ENCODE measurements around the gene SEC23B. TPM values are rescaled to one million over a fixed set of nuclear protein-coding genes. Genes with fewer than 3 reads are reported as not detected.
A peak's percentile ranks its signal among the peaks of the same experiment; 100 is the strongest.

The SEC23B gene
- 10 to 100 TPM; 42.8 to 67.5 (median 56.9) TPM for total RNA-seq
- polyA plus RNA-seq = 10 to 100 TPM in 2 of 3 donors, 1 to 10 TPM in 1; 7.2 to 16.1 (median 10.0) TPM
- long read RNA-seq, donor 1, partial matches to known transcripts = 0 of 7 reads
- long read RNA-seq, donor 1, other reads (novel, unspliced or antisense) = 0 of 7 reads
- long read RNA-seq, donor 2, partial matches to known transcripts = 6 of 13 reads
- long read RNA-seq, donor 2, other reads (novel, unspliced or antisense) = 0 of 13 reads

DNA sequence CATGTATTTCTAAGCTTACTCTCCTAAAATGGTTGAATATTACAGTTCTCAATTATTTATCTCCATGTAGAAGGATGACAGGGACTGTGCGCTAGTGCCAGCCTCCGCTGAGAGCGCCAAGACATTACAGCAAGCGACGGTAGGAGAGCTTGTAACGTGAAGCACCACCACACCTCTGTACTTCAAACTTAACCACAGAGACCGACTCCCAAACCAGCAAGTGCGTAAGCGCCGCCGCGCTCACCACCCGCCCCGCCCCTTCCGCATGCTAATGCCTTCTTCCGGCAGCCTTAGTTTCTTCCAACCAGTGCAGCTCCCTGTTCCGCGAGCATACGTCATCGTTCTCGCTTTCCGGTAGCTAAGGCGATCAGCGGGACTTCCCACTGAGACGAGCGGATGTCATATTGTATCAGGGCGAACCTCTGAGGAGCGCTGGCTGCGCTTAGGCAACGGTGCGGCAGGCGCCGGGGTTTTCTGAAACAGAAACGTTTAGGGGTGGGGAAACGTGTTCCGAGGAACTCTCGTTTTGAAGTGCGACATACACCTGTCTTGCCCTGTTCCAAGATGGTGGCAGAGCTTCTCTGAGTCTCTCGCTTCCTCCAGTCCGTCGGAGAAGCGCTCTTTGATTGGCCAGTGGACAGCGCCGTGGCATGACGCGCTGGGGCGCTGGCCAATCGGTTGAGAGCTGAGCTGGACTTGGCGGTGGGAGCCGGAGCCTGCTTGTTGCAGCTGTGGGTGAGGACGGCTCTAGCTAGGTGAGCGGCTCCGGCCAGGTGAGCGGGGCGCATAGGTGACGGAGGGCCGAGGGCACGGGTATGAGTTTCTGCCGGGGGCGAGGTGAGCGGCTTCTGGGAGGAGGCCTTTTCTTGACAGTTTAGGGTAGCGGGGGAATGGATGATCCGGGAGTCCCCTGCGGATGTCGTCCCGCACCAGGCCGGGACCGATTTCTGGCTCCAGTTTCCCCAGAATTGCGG lies at the start of gene SEC23B:
TSS of gene SEC23B (plus strand) at position 723 of the 974 bp plus-strand sequence. CDS start 2,896 bp downstream, outside the sequence.
- Histone ChIP-seq H3K36me3 (peaks cover 0 to 32% (median 16%) of the 10 kb centered on the region in 6 donors), H3K27ac (peak within 1 kb of the TSS; percentile 96 to 100 (median 98)), H3K9me3 (no peaks in the 10 kb centered on the region), H3K27me3 (replicated peaks in 1 of 7) (peaks cover 0 to 18% (median 0%) of the 10 kb centered on the region in 7 donors), H3K4me1 (peaks cover 14 to 52% (median 41%) of the 10 kb centered on the region in 6 donors), H3K4me3 (peak within 1 kb of the TSS; percentile 60 to 86 (median 66))
- DNase-seq = peak; percentile 99
- 0 to 1% (median 1%) methylated on average over 56 to 69 of the region's 69 CpGs for WGBS, 5 donors
- TF ChIP-seq POLR2AphosphoS5 (IDR thresholded peaks at IDR 0.05) (peak; percentile 95 to 96 (median 95)), POLR2A (IDR thresholded peaks at IDR 0.05) (peak in 2 of 3 donors; percentile 70 to 77)
- TF ChIP-seq, protein P1, sequence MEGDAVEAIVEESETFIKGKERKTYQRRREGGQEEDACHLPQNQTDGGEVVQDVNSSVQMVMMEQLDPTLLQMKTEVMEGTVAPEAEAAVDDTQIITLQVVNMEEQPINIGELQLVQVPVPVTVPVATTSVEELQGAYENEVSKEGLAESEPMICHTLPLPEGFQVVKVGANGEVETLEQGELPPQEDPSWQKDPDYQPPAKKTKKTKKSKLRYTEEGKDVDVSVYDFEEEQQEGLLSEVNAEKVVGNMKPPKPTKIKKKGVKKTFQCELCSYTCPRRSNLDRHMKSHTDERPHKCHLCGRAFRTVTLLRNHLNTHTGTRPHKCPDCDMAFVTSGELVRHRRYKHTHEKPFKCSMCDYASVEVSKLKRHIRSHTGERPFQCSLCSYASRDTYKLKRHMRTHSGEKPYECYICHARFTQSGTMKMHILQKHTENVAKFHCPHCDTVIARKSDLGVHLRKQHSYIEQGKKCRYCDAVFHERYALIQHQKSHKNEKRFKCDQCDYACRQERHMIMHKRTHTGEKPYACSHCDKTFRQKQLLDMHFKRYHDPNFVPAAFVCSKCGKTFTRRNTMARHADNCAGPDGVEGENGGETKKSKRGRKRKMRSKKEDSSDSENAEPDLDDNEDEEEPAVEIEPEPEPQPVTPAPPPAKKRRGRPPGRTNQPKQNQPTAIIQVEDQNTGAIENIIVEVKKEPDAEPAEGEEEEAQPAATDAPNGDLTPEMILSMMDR (IDR thresholded peaks at IDR 0.05 in 8 of 11, conservative IDR thresholded peaks at IDR 0.05 in 3 of 11) = peak in 1 of 11 experiments; percentile 19
- intact Hi-C loops (cut with DNase I; ENCODE audit: low total_unique reads) = loop anchor here (10.0 kb wide), 1 partner anchor 57 kb away; the partner anchor contains the start of gene SMIM26

DNA sequence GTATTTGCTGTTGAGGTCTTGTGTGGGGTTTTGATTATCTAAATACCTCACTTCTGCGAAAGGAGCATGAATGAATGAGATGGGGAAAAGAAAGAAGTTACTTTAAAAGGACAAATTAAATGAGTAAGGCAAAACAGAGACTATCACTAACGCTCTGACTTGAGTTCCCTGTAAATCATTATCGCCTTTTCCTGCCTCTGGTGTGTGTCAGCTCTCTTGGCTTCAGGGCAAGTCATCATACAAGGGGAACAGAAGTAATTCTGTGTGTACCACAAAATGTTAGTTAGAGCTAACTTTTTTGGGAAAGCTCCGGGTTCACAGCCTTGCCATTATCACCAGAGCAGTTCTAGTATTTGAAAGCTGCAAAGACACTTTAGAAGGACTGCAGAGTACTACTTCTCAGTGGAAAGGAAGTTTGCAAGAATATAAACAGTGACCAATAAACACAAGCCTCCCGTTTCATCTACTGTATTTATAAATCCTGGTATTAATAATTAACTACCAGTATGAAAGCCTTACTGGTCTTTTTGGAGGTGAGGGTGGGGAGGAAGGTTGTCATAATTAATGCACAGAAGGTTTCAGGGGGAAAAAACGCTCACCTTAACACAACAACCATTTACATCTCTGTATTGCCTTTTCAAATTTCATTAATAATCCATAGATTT lies 42.1 kb upstream of the SEC23B start:
- H3K27ac ChIP-seq = peak overlapping the region in 3 of 8 donors; percentile 86 to 92 (median 88)
- TF ChIP-seq, protein P1 (IDR thresholded peaks at IDR 0.05 in 8 of 11, conservative IDR thresholded peaks at IDR 0.05 in 3 of 11) = no peak
- TF ChIP-seq POLR2A (IDR thresholded peaks at IDR 0.05) (no peak), POLR2AphosphoS5 (IDR thresholded peaks at IDR 0.05) (no peak)
- H3K4me3 ChIP-seq = peak overlapping the region in 4 of 8 donors; percentile 90 to 97 (median 92)
- intact Hi-C loops (cut with DNase I; ENCODE audit: low total_unique reads) = no loop called here
- 60 to 72% (median 63%) methylated on average over 6 of the region's 6 CpGs for WGBS, 5 donors
- no peaks in the 10 kb centered on the region for H3K9me3 ChIP-seq
- peaks cover 9 to 37% (median 27%) of the 10 kb centered on the region in 6 donors for H3K4me1 ChIP-seq
- DNase-seq = no peak
- H3K27me3 ChIP-seq (replicated peaks in 1 of 7) = no peaks in the 10 kb centered on the region
- peaks cover 0 to 17% (median 6%) of the 10 kb centered on the region in 6 donors for H3K36me3 ChIP-seq

DNA sequence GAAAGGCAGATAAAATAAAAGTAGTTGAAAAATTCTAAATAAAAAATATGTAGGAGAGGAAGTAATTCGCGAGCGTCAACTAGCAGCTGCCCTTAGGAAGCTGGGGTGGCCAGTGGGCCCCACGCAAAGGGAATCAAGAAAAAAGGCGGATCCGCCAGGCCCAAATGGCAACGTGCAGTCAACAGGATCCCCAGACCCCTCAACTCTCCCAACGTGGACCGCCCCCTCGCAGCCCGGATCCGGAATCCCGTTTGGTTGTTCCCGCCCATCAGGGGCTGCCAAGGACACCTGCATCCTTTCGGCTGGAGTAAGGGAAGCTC lies 41.2 kb upstream of the SEC23B start:
- intact Hi-C loops (cut with DNase I; ENCODE audit: low total_unique reads) = no loop called here
- TF ChIP-seq POLR2A (IDR thresholded peaks at IDR 0.05) (no peak), POLR2AphosphoS5 (IDR thresholded peaks at IDR 0.05) (no peak)
- TF ChIP-seq, protein P1 (IDR thresholded peaks at IDR 0.05 in 8 of 11, conservative IDR thresholded peaks at IDR 0.05 in 3 of 11) = no peak
- DNase-seq = no peak
- H3K4me1 ChIP-seq = peaks cover 9 to 37% (median 27%) of the 10 kb centered on the region in 6 donors
- peak overlapping the region; percentile 36 to 92 (median 84) for H3K27ac ChIP-seq
- peak overlapping the region; percentile 69 to 99 (median 92) for H3K4me3 ChIP-seq
- H3K9me3 ChIP-seq = no peaks in the 10 kb centered on the region
- WGBS, 5 donors = 0 to 2% (median 1%) methylated on average over 15 of the region's 15 CpGs
- H3K27me3 ChIP-seq (replicated peaks in 1 of 7) = no peaks in the 10 kb centered on the region
- H3K36me3 ChIP-seq = peaks cover 0 to 26% (median 8%) of the 10 kb centered on the region in 6 donors
